ENCODE results near the gene MAPK7.
A peak's percentile ranks its signal among the peaks of the same experiment; 100 is the strongest.

The MAPK7 gene

DNA sequence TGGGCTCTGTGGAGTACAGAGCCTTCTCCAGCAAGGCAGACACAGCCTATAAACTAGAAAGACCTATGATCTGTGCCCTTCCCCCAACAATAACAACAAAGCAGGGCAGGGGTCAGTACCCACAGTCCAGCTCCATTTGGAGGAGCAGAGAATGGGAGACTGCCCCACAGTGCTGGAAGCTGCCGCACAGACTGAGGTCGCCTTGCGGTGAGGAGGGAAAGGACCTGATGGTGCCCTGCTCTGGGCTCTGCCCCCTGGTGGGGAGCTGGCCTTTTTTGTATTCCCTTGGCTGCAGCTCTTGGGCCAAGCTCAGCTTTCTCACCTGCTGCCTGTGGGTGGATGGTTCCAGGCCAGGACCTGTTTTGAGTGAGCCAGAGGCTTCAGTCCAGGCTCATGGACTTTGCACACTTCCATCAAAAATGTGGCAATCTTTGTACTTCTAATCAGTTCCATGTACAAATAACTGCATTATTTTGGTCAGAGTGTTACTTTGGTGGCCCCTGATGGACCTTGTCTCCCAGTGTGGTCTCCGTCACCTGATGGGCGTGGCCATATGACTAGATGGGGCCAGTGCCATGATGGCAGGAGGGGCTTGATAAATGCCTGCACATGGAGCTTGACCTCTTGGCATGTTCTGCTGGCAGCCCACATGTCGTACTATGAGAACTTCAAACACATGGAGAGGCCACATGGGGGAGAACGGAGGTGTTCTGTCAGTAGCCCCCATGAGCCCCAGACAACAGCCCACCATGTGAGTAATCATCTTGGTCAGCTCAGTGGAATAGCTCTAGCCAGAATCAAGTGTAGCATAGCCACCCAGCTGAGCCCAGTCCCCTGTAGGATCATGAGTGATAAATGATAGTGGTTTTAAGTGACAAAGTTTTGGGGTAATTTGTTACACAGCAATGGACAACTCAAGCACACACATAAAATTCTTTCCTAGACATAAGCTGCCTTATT is 40.0 kb upstream of the MAPK7 start:
- H3K27ac Mint-ChIP-seq, result no peak overlapping the region
- H3K9me3 Mint-ChIP-seq, result no peaks in the 10 kb centered on the region
- H3K27me3 Mint-ChIP-seq, result peaks cover 12 to 39% of the 10 kb centered on the region in 2 donors
- ATAC-seq (replicated peaks) (peak; percentile 96 to 99), DNase-seq (peak; percentile 62)
- H3K4me1 Mint-ChIP-seq, result peaks cover 2 to 7% of the 10 kb centered on the region in 2 donors
- peaks cover 3 to 7% of the 10 kb centered on the region in 2 donors for H3K36me3 Mint-ChIP-seq
- H3K4me3 Mint-ChIP-seq, result no peak overlapping the region

DNA sequence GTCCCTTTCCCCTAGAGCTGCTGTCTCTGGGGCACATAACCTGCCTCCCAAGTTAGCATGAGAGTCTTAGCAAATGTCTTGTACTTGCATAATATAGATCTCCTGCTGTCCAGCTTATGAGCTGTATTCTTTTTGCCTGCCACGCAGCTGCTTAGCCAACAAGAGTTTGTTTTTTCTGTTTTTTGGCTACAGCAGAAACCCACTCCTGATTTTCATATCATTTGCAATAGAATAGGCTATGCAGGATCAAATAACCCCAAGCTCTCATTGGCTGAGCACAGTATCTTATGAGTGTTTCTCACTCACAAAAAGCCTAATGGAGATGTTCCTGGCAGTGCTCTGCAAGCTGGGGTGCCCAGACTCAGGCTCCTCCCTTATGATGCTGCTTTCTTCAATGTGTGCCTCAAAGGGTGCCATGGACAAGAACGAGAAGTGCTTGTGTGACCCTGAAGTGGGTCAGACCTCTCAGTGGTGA is 38.9 kb upstream of the MAPK7 start:
- H3K9me3 Mint-ChIP-seq, result no peaks in the 10 kb centered on the region
- ATAC-seq (replicated peaks), result no peak
- H3K36me3 Mint-ChIP-seq, result peaks cover 0 to 4% of the 10 kb centered on the region in 2 donors
- peaks cover 2 to 6% of the 10 kb centered on the region in 2 donors for H3K4me1 Mint-ChIP-seq
- no peak overlapping the region for H3K4me3 Mint-ChIP-seq
- H3K27me3 Mint-ChIP-seq, result peaks cover 12 to 39% of the 10 kb centered on the region in 2 donors
- no peak overlapping the region for H3K27ac Mint-ChIP-seq
- DNase-seq, result no peak

DNA sequence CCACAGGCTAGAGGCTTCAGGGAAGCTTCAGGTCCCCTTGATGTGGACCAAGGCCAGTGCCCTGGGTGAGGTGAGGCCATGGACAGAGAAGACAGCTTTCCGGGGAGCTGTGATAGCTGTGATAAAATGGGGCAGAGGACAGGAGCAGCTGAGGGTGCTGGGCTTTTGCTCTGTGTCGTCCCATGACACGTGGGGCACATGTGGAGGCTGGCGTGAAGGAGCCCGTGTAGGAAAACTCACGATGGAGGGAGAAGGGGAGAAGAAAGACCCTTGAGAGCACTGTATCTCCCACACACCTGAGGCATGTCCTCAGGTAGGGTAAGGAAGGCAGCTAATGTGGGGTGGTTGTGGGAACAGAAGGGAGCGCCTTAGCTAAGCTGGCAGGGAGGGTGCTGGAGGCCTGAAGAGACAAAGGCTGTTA is 37.1 kb upstream of the MAPK7 start:
- ATAC-seq (replicated peaks) (no peak), DNase-seq (no peak)
- H3K9me3 Mint-ChIP-seq, result no peaks in the 10 kb centered on the region
- no peak overlapping the region for H3K4me3 Mint-ChIP-seq
- H3K27ac Mint-ChIP-seq, result no peak overlapping the region
- H3K27me3 Mint-ChIP-seq, result peaks cover 12 to 29% of the 10 kb centered on the region in 2 donors
- peaks cover 2 to 6% of the 10 kb centered on the region in 2 donors for H3K4me1 Mint-ChIP-seq
- H3K36me3 Mint-ChIP-seq, result no peaks in the 10 kb centered on the region

DNA sequence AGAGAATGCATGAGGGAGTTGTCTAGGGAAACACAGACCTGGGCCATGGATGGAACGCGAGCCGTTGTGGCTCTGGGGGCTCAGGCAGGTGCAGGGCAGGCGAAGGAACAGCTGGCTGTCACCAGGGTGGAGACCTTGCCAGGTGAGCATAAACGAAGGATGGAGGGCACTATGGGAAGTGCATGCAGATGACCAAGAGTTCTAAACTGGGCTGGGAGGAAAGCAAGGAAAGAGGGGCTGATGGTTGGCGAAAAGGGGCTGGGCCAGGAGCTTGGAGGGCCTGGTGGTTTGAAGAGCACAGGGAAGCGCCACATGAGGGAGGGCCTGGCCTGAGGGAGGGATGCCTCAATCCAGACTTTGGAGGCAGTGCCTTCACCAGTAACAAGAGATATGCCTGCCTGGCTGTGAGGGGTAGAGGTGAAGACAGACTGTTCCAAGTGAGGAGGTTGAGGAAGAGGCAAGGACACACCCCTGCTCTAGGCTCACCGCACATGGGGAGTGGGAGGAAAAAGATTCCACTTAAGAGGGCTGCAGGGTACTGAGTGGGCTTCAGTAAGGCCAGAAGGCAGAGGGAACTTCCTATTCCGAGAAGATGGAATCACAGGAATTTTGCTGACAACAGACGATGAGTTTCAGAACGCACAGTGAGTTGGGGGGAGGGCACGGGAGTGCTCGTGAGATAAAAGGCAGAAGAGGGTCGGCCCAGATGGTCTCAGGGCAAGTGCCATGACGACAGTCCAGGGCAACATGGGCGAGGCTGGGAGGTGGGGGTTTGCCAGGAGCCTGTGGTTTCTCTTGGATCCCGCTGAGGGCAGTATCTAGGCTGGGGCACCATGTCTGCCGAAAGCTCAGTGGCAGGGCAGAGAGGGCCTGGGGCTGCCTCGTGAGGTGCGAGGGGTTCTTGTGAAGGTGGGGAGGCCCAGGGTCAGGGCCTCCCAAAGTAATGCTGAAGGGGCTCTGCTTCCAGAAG is 36.4 kb upstream of the MAPK7 start:
- ATAC-seq (replicated peaks) (no peak), DNase-seq (no peak)
- H3K4me3 Mint-ChIP-seq, result no peak overlapping the region
- H3K27me3 Mint-ChIP-seq, result peaks cover 16 to 33% of the 10 kb centered on the region in 2 donors
- H3K36me3 Mint-ChIP-seq, result peaks cover 0 to 2% of the 10 kb centered on the region in 2 donors
- H3K27ac Mint-ChIP-seq, result no peak overlapping the region
- H3K4me1 Mint-ChIP-seq, result peaks cover 6 to 10% of the 10 kb centered on the region in 2 donors
- no peaks in the 10 kb centered on the region for H3K9me3 Mint-ChIP-seq

DNA sequence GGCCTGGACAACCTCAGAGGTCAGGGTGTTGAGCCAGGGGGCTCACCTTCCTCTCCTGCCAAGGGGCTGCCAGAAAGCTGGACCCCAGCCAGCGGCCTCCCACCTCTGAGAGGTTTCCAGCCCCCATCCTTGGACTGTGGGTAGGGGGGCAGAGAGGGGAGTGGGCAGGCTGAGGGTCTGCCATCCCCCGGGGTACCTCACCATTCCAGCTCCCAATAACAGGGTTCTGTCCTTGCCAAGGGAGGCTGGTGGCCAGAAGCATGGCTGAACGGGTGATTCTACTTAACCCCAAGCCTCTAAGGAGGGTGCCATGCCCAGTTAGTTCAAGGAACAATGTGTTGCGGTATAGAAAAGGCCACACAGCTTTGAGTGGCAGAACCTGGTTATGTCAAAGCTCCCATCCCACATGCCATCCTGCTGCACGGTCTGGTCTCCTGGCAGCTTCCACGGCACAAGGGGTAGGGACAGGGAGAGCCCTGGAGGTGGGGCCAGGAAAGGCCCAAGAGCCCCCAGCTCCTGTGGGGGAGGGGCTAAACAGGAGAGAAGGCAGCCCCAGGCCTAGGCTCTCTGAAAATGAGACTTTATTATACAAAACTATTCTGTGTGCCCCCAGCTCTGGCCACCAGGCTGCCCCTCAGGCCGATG is 35.6 kb upstream of the MAPK7 start:
- Mint-ChIP-seq H3K27ac (no peak overlapping the region), H3K36me3 (peaks cover 0 to 2% of the 10 kb centered on the region in 2 donors), H3K27me3 (peaks cover 13 to 29% of the 10 kb centered on the region in 2 donors), H3K4me1 (peaks cover 9% of the 10 kb centered on the region in 2 donors), H3K9me3 (no peaks in the 10 kb centered on the region), H3K4me3 (no peak overlapping the region)
- DNase-seq (no peak), ATAC-seq (replicated peaks) (no peak)

DNA sequence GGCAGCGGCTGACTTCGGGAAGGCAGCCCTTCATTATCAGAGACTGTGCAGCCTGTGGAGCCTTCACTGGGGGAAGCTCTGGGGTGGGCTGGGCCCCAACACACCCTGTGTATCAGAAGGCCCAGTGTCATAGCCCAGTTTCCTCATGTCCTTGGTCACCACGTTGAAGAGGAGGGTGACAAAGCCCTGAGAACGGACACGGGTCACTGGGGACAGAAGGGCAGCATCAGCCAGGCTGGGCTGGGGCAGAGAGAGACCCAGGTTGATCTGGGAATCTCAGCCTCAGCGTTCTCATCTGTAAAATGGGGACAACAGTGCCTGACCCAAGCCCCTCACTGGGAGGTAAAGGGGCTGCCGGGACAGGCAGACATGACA is 35.1 kb upstream of the MAPK7 start:
- peaks cover 13 to 29% of the 10 kb centered on the region in 2 donors for H3K27me3 Mint-ChIP-seq
- H3K4me1 Mint-ChIP-seq, result peaks cover 9% of the 10 kb centered on the region in 2 donors
- no peak for ATAC-seq (replicated peaks)
- H3K9me3 Mint-ChIP-seq, result no peaks in the 10 kb centered on the region
- no peak overlapping the region for H3K27ac Mint-ChIP-seq
- H3K4me3 Mint-ChIP-seq, result no peak overlapping the region
- peaks cover 0 to 2% of the 10 kb centered on the region in 2 donors for H3K36me3 Mint-ChIP-seq
- DNase-seq, result no peak

DNA sequence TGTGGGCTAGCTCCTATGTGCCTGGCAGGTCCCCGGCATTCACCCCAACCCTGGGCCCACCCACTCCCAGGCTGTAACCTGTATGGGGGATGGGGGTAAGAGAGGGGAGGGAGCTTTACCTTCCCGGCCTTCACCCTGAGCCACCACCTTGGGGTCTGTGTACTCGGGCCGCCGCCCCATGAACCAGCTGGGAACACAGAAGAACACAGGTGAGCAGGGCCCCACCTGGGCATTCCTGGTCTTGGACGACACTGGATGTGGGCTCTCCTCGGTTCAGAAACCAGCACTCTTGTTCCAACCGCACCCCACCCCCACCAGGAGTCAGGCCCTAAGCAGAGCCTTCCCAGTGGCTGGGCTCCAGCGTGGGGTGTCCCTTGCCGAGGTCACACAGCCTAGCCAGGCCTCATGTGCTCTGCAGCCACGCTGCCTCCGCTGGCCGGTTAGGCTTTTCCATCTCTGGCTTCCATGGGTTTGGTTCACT is 34.6 kb upstream of the MAPK7 start:
- no peak overlapping the region for H3K4me3 Mint-ChIP-seq
- H3K4me1 Mint-ChIP-seq, result peaks cover 9% of the 10 kb centered on the region in 2 donors
- no peak for ATAC-seq (replicated peaks)

DNA sequence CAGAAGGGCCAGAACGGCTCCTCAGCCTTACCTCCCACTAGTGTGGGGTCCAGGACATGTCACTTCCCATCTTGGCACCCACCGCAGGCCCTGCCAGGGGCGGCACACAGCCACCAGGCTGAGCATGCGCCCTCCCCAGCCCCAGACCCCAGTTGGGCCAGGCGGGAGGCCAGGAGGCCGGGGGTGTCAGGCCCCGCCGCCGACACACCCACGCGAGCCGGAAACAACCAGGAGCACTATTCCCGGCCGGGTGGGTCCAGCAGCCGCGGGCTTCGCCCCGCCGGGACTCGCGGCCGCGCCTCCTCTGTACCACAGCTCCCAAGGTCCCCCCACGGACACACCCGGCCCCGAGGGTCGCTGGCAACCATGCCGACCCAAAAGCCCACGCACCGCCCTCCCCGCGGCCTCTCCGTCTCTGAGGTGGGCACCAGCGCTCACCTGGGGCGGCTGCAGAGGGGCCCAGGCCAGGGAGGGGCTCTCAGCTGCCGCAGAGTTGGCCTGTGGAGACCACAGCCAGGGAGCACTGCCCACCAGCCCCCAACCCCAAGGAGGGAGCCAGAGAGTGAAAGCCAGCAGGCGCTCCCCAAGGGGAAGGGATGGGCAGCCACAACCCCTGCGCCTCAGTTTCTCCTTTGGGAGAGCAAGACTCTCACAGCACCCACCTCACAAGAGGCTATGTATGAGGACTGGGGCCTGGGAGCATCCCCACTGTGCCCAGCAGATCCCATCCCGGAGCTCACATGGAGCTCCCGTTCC is 33.8 kb upstream of the MAPK7 start:
- Mint-ChIP-seq H3K27ac (no peak overlapping the region), H3K9me3 (no peaks in the 10 kb centered on the region), H3K36me3 (peaks cover 0 to 2% of the 10 kb centered on the region in 2 donors), H3K4me3 (no peak overlapping the region), H3K4me1 (peaks cover 9% of the 10 kb centered on the region in 2 donors), H3K27me3 (peaks cover 13 to 22% of the 10 kb centered on the region in 2 donors)
- ATAC-seq (replicated peaks) (no peak), DNase-seq (no peak)

More for the DNA sequence above, 34.6 kb upstream of the MAPK7 start:
- Mint-ChIP-seq H3K36me3 (peaks cover 0 to 2% of the 10 kb centered on the region in 2 donors), H3K27ac (no peak overlapping the region), H3K27me3 (peaks cover 13 to 29% of the 10 kb centered on the region in 2 donors), H3K9me3 (no peaks in the 10 kb centered on the region)
- DNase-seq, result no peak

DNA sequence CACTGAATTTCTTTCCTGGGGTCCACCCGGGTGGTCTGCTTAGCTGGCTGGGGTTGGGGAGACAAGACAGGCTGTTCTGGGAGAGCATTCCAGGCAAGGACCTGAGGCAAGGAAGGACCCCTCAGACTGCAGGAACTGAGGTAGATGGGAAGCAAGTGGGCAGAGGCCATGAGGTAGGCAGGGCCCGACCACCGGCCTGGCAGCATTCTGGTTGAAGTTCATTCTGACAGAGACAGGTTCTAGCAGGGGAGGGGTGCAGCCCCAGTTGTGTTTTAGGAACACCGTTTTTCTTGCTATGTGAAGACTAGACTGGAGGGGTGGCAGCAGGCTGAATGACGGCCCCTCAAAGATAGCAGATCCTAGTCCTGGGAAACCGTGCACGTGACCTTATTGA is 33.2 kb upstream of the MAPK7 start:
- H3K36me3 Mint-ChIP-seq, result peaks cover 0 to 2% of the 10 kb centered on the region in 2 donors

DNA sequence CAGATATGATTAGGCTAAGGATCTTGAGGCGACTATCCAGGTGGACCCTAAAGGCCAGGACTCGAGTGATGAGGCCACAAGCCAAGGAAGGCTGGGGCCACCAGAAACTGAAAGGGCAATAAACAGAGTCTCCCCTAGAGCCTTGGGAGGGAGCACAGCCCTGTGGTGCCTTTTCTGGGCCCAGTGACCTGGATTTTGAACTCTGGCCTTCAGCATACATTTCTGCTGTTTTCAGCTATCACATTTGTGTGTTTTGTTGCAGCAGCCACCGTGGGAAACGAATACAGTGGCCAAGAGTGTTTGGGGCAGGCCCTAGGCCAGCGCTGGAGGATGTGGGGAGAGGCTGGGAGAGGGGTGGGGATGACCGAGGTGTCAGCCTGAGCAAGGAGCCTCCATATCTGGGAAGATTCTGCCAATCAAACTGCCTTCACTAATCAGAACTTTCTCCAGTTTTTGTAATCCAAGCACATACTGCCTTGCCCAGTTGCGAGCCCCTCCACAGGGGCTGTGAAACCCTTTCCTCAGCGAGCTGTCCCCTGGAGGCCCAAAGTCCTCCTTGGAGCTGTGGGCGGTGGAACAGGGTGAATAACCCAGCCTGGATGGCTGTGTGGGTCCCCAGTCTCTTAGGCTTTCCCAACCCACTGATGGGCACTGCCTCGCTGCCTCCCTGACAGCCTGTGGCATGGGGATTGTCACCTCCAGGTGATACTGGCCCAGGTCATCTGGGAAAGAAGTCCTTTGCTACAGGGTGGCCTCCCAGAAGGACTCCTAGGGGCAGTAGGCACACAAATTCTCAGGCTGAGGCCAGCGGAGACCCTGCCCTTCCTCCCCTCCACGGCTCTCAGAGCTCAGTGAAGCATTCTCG is 32.6 kb upstream of the MAPK7 start:
- no peak for ATAC-seq (replicated peaks)
- peaks cover 0 to 2% of the 10 kb centered on the region in 2 donors for H3K36me3 Mint-ChIP-seq
- H3K4me3 Mint-ChIP-seq, result no peak overlapping the region
- no peaks in the 10 kb centered on the region for H3K9me3 Mint-ChIP-seq
- no peak overlapping the region for H3K27ac Mint-ChIP-seq
- DNase-seq, result no peak
- peaks cover 13 to 20% of the 10 kb centered on the region in 2 donors for H3K27me3 Mint-ChIP-seq
- H3K4me1 Mint-ChIP-seq, result peaks cover 9% of the 10 kb centered on the region in 2 donors

More for the DNA sequence above, 33.2 kb upstream of the MAPK7 start:
- Mint-ChIP-seq H3K27ac (no peak overlapping the region), H3K9me3 (no peaks in the 10 kb centered on the region), H3K4me1 (peaks cover 9% of the 10 kb centered on the region in 2 donors), H3K27me3 (peaks cover 13 to 20% of the 10 kb centered on the region in 2 donors), H3K4me3 (no peak overlapping the region)
- ATAC-seq (replicated peaks) (no peak), DNase-seq (no peak)

DNA sequence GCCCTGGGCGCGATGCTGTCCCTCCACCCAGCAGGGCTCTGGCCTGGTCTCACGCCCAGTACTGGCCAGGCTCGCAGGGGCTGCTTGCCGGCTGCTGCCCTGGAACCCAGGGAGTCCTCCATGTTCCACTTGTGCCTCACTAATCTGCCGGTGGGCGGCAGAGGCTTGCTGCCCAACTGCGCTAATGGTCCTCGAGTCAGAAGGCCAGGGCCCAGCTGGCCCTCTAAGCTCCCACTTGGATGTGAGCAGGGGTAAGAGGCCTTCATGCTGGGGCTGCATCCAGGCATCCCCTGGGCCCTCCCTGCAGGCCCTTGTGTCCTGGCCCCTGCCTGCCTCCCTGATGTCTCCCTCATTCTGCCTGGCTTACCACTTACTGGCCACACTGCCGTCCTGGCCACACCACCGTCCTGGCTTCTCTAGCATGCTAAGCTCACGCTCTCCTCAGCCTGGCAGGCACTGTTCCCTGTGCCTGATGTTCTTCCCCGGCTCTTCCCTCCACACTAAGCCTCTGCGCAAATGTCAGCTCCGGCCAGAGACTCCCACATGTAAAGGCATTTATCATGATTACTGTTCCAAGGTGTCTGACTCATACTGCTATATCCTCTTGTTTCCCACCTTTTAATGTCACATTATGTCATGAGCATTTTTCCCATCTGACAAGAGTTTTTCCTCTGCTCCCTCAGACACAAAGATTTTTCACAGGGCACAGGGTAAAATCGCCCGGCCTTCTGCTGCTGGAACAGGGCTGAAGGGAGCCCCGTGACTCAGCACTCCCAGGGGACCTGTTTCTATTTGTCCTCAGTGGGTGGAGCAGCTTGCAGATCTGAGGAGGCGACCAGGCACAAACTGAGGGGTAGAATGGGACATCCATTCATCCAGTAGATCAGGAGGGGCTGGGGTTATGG is 31.7 kb upstream of the MAPK7 start:
- Mint-ChIP-seq H3K4me3 (no peak overlapping the region), H3K36me3 (peaks cover 0 to 2% of the 10 kb centered on the region in 2 donors), H3K4me1 (peaks cover 9% of the 10 kb centered on the region in 2 donors), H3K27me3 (peaks cover 18 to 20% of the 10 kb centered on the region in 2 donors), H3K27ac (no peak overlapping the region), H3K9me3 (no peaks in the 10 kb centered on the region)
- ATAC-seq (replicated peaks), result peak; percentile 75 to 85
- no peak for DNase-seq
